Measurements from ENCODE around the gene JPT1. TPM values are rescaled to one million over a fixed set of nuclear protein-coding genes. Genes with fewer than 3 reads are reported as not detected.
"Not testable (repeated sequence)": the region's sequence is repeated elsewhere in the genome, so short reads cannot be mapped to it uniquely, and the experiment has no call there.

The JPT1 gene
- polyA plus RNA-seq, 1 of the 3 experiments (the other 2 are of a cell fraction) = 490 TPM

- H3K27me3 ChIP-seq (ENCODE audit: insufficient read depth) = no peaks in the 10 kb centered on the region
- H3K9me3 ChIP-seq = no peaks in the 10 kb centered on the region
- peaks cover 9 to 23% of the 10 kb centered on the region in 2 experiments; a peak in 2 of 4 replicates for H3K4me1 ChIP-seq (ENCODE audit: control insufficient read depth in 1 of 2, insufficient read depth in 2 of 2, low read depth in 1 of 2, low read length in 1 of 2)
- H4K20me1 ChIP-seq (ENCODE audit: insufficient read depth) = peaks cover 9% of the 10 kb centered on the region; the same call in 1 of the 2 replicates
- H3K79me2 ChIP-seq (ENCODE audit: insufficient read depth) = peaks cover 25% of the 10 kb centered on the region; the same call in 1 of the 2 replicates
- no peak overlapping the region for H2AFZ ChIP-seq (ENCODE audit: low read depth)
- H3K9me2 ChIP-seq = no peaks in the 10 kb centered on the region
- no peak for DNase-seq
- H3K4me2 ChIP-seq = no peak overlapping the region
- ChIA-PET POLR2A (interaction anchor here (1.5 to 2.4 kb wide), 2 partner anchors 19 to 21 kb away, joined by 6 to 8 read pairs; partner anchors contain the start of gene ARMC7), CTCF (interaction anchor here (0.9 to 19.6 kb wide), 9 partner anchors 14 to 205 kb away, joined by 3 to 422 read pairs (median 9); partner anchors contain the start of genes ARMC7, ATP5PD, KCTD2 and OTOP2)
- no peak overlapping the region for H3K4me3 ChIP-seq (ENCODE audit: low read depth in 2 of 2, low read length in 1 of 2)
- H3K36me3 ChIP-seq (replicated peaks in 1 of 2; ENCODE audit: control insufficient read depth in 1 of 2, insufficient read depth in 2 of 2, low read length in 1 of 2) = peaks cover 5 to 17% of the 10 kb centered on the region in 2 experiments
- WGBS (ENCODE audit: low lambda C conversion rate) = 99% methylated on average over 26 of the region's 33 CpGs
- peaks cover 24% of the 10 kb centered on the region for H3F3A ChIP-seq (replicated peaks; ENCODE audit: insufficient read depth)
- H3K27ac ChIP-seq (ENCODE audit: low read depth in 2 of 2, low read length in 1 of 2) = no peak overlapping the region
- TF ChIP-seq SMC3 (IDR thresholded peaks at IDR 0.05; ENCODE audit: low read depth, low read length) (no peak), NRF1 (IDR thresholded peaks at IDR 0.05; ENCODE audit: low read depth, low read length) (no peak), EP300 (IDR thresholded peaks at IDR 0.05; ENCODE audit: borderline replicate concordance in 1 of 2, low read depth in 1 of 2, low read length in 1 of 2) (no peak), GATA2 (CRISPR knock-in tag; IDR thresholded peaks at IDR 0.05) (no peak), TEAD4 (IDR thresholded peaks at IDR 0.05; ENCODE audit: borderline replicate concordance, insufficient read depth) (no peak)
- TF ChIP-seq, protein P1, sequence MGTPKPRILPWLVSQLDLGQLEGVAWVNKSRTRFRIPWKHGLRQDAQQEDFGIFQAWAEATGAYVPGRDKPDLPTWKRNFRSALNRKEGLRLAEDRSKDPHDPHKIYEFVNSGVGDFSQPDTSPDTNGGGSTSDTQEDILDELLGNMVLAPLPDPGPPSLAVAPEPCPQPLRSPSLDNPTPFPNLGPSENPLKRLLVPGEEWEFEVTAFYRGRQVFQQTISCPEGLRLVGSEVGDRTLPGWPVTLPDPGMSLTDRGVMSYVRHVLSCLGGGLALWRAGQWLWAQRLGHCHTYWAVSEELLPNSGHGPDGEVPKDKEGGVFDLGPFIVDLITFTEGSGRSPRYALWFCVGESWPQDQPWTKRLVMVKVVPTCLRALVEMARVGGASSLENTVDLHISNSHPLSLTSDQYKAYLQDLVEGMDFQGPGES (IDR thresholded peaks at IDR 0.05; ENCODE audit: low read depth, low read length) = no peak
- TF ChIP-seq, protein P2, sequence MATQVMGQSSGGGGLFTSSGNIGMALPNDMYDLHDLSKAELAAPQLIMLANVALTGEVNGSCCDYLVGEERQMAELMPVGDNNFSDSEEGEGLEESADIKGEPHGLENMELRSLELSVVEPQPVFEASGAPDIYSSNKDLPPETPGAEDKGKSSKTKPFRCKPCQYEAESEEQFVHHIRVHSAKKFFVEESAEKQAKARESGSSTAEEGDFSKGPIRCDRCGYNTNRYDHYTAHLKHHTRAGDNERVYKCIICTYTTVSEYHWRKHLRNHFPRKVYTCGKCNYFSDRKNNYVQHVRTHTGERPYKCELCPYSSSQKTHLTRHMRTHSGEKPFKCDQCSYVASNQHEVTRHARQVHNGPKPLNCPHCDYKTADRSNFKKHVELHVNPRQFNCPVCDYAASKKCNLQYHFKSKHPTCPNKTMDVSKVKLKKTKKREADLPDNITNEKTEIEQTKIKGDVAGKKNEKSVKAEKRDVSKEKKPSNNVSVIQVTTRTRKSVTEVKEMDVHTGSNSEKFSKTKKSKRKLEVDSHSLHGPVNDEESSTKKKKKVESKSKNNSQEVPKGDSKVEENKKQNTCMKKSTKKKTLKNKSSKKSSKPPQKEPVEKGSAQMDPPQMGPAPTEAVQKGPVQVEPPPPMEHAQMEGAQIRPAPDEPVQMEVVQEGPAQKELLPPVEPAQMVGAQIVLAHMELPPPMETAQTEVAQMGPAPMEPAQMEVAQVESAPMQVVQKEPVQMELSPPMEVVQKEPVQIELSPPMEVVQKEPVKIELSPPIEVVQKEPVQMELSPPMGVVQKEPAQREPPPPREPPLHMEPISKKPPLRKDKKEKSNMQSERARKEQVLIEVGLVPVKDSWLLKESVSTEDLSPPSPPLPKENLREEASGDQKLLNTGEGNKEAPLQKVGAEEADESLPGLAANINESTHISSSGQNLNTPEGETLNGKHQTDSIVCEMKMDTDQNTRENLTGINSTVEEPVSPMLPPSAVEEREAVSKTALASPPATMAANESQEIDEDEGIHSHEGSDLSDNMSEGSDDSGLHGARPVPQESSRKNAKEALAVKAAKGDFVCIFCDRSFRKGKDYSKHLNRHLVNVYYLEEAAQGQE (IDR thresholded peaks at IDR 0.05; ENCODE audit: low read depth, low read length) = no peak
- H3K9ac ChIP-seq = no peak overlapping the region
These were observed 25.4 kb downstream of the JPT1 start for GRCh38 chr17:75128694-75129505.

GRCh38 chr17:75127936-75128335 lies 26.4 kb downstream of the JPT1 start:
- not testable (repeated sequence) for H3K9ac ChIP-seq; H3K9me2 ChIP-seq; H2AFZ ChIP-seq (ENCODE audit: low read depth); DNase-seq; H3K4me2 ChIP-seq; H3K27me3 ChIP-seq (ENCODE audit: insufficient read depth); H4K20me1 ChIP-seq (ENCODE audit: insufficient read depth); H3K4me3 ChIP-seq (ENCODE audit: low read depth in 2 of 2, low read length in 1 of 2); H3K27ac ChIP-seq (ENCODE audit: low read depth in 2 of 2, low read length in 1 of 2); H3K9me3 ChIP-seq
- Histone ChIP-seq H3F3A (replicated peaks; ENCODE audit: insufficient read depth) (peaks cover 24% of the 10 kb centered on the region), H3K36me3 (replicated peaks in 1 of 2; ENCODE audit: control insufficient read depth in 1 of 2, insufficient read depth in 2 of 2, low read length in 1 of 2) (peaks cover 5 to 17% of the 10 kb centered on the region in 2 experiments), H3K4me1 (ENCODE audit: control insufficient read depth in 1 of 2, insufficient read depth in 2 of 2, low read depth in 1 of 2, low read length in 1 of 2) (peaks cover 9 to 23% of the 10 kb centered on the region in 2 experiments; a peak in 2 of 4 replicates), H3K79me2 (ENCODE audit: insufficient read depth) (peaks cover 25% of the 10 kb centered on the region; the same call in 1 of the 2 replicates)
- POLR2A ChIA-PET = interaction anchor here (1.5 to 2.1 kb wide), 2 partner anchors 14 to 22 kb away, joined by 6 to 8 read pairs; no protein-coding TSS in a partner anchor
- 93% methylated on average over 5 of the region's 5 CpGs for WGBS (ENCODE audit: low lambda C conversion rate)
- CTCF ChIA-PET = interaction anchor here (0.9 to 19.6 kb wide), 4 partner anchors 14 to 75 kb away, joined by 3 to 422 read pairs (median 18); partner anchors contain the start of gene ARMC7
